IPS-20b (cell line): ENCODE measurements around the gene MBOAT2.
"Not testable (repeated sequence)": the region's sequence is repeated elsewhere in the genome, so short reads cannot be mapped to it uniquely, and the experiment has no call there.

Source experiments
- H3K27ac ChIP-seq: one replicate; pipeline ENCODE4 v1.5.1; 2013; ENCODE audit warnings: low read length
- H3K27me3 ChIP-seq: 2 replicates; pipeline ENCODE4 v1.6.1; 2013; ENCODE audit warnings: mild to moderate bottlenecking, low read length, inconsistent platforms; ENCODE audit not compliant: insufficient read depth
- H3K36me3 ChIP-seq: 2 replicates; pipeline ENCODE4 v1.6.1; 2013; ENCODE audit warnings: low read depth, mild to moderate bottlenecking, inconsistent platforms, low read length, moderate library complexity; ENCODE audit not compliant: insufficient read depth
- H3K4me1 ChIP-seq: 2 replicates; pipeline ENCODE4 v1.6.1; 2013; ENCODE audit warnings: mild to moderate bottlenecking, control low read depth, inconsistent platforms, low read length, moderate library complexity; ENCODE audit not compliant: insufficient read depth
- H3K4me3 ChIP-seq: 2 replicates; pipeline ENCODE4 v1.5.1; 2013; ENCODE audit warnings: mild to moderate bottlenecking, low read length, inconsistent platforms
- H3K9ac ChIP-seq: 2 replicates; pipeline ENCODE4 v1.6.1; 2013; ENCODE audit warnings: low read depth, mild to moderate bottlenecking, inconsistent platforms, low read length, moderate library complexity
- H3K9me3 ChIP-seq: 2 replicates; pipeline ENCODE4 v1.6.1; 2013; ENCODE audit warnings: mild to moderate bottlenecking, low read depth, low read length, inconsistent platforms; ENCODE audit not compliant: insufficient read depth

The MBOAT2 gene

DNA sequence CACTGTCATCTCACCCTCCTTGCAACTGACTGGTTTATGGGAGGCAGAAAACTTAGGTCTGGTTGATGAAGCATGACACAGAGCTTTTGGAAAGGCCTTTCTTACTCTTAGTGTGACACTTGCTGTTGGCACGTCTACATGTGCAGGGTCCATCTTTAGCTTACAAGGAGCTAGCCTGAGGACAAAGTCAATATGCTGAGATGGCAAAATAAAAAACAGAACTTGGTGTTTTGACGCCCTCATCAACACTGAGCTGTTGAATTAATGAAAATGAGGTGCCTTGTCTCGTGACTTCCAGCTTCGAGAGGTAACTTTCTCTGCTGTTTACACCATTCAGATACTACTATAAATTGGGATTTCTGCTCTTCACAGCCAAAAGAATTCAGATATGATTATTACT, 87.5 kb downstream of the MBOAT2 start:
- H3K4me3 ChIP-seq, result no peak overlapping the region
- peaks cover 7% of the 10 kb centered on the region; the same call in 1 of the 2 replicates for H3K4me1 ChIP-seq
- 0 out of 2 replicates have a peak, but pooled peaks cover 3% of the 10 kb centered on the region for H3K36me3 ChIP-seq
- no peak overlapping the region for H3K27ac ChIP-seq
- peaks cover 10% of the 10 kb centered on the region for H3K9me3 ChIP-seq
- H3K9ac ChIP-seq, result no peak overlapping the region
- no peaks in the 10 kb centered on the region for H3K27me3 ChIP-seq

DNA sequence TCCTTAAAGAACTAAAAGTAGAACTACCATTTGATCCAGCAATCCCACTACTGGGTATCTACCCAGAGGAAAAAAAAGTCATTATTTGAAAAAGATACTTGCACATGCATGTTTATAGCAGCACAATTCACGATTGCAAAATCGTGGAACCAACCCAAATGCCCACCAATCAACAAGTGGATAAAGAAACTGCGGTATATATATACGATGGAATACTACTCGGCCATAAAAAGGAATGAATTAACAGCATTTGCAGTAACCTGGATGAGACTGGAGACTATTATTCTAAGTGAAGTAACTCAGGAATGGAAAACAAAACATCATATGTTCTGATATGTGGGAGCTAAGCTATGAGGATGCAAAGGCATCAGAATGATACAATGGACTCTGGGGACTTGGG, 89.7 kb downstream of the MBOAT2 start:
- not testable (repeated sequence) for H3K27me3 ChIP-seq, H3K4me3 ChIP-seq, H3K4me1 ChIP-seq, H3K9ac ChIP-seq, H3K36me3 ChIP-seq, H3K27ac ChIP-seq
- peaks cover 14% of the 10 kb centered on the region for H3K9me3 ChIP-seq

DNA sequence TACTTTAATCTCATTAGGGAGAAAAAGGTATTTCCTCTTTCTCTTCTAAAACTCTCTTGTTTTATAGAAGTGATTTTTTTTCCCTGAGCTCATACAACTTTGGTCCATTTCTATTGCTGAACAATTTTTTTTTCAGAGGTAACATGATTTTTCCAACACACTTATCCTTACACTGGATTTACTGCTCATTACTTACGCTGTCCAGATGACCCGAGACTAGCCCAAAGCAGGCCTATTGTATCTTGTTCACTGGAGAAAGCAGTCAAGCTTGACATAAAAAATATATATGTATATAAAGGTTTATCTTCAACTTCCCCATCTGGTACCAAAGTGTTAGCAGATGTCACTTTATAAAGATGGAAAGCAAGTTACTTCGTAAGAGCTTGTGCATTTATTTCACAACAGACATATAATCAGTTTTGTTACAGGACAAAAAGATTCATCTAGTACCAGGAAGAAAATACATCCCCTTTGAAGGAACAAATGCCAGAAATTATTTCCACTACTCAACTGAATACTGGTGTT, 95.7 kb downstream of the MBOAT2 start:
- Histone ChIP-seq H3K9me3 (peaks cover 20% of the 10 kb centered on the region), H3K27ac (no peak overlapping the region), H3K36me3 (0 out of 2 replicates have a peak, but pooled peaks cover 3% of the 10 kb centered on the region), H3K27me3 (no peaks in the 10 kb centered on the region), H3K4me1 (no peaks in the 10 kb centered on the region), H3K4me3 (no peak overlapping the region), H3K9ac (no peak overlapping the region)

DNA sequence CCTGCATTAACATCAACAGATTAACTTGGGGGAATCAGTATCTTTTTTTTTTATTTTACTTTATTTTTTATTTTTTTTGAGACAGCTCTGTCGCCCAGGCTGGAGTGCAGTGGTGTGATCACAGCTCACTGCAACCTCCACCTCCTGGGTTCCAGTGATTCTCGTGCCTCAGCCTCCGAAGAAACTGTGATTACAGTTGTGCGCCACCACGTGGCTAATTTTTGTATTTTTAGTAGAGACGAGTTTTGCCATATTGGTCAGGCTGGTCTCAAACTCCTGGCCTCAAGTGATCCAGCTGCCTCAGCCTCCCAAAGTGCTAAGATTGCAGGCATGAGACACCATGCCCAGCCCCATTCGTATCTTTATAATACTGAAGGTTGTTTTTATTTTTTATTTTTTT, 99.6 kb downstream of the MBOAT2 start:
- not testable (repeated sequence) for H3K4me3 ChIP-seq, H3K9me3 ChIP-seq, H3K36me3 ChIP-seq, H3K4me1 ChIP-seq, H3K27ac ChIP-seq, H3K27me3 ChIP-seq, H3K9ac ChIP-seq

DNA sequence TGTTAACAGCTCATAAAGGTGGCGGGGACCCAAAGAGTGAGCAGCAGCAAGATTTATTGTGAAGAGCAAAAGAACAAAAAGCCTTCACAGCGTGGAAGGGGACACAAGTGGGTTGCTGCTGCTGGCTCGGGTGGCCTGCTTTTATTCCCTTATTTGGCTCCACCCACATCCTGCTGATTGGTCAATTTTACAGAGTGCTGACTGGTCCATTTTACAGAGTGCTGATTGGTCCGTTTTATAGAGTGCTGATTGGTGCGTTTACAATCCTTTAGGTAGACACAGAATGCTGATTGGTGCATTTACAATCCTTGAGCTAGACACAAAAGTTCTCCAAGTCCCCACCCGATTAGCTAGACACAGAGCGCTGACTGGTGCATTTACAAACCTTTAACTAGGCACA, 100.7 kb downstream of the MBOAT2 start:
- H3K4me1 ChIP-seq, H3K27ac ChIP-seq, H3K9ac ChIP-seq, H3K27me3 ChIP-seq, H3K9me3 ChIP-seq, H3K4me3 ChIP-seq, H3K36me3 ChIP-seq: not testable (repeated sequence)

DNA sequence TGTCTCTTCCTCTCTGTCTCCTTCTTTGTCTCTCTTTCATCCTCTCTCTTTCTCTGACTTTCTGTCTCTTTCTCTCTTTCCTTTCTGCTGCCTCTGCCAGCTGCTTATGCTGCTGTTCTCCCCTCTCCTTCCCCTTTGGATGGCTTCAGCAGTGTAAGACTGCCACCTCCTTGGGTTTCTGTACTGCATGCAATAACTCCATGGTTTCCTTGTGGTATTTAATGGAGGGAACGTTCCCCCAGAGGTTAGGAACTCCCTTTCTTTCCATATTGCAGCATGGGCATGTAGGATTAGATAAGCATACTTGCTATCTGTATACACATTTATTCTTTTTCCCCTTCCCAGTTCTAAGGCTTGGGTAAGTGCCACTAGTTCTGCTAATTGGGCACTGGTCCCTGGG, 106.3 kb downstream of the MBOAT2 start:
- not testable (repeated sequence) for H3K27me3 ChIP-seq, H3K4me3 ChIP-seq, H3K9me3 ChIP-seq, H3K27ac ChIP-seq, H3K9ac ChIP-seq
- Histone ChIP-seq H3K36me3 (peaks cover 10% of the 10 kb centered on the region; the same call in 1 of the 2 replicates), H3K4me1 (peaks cover 14% of the 10 kb centered on the region)

DNA sequence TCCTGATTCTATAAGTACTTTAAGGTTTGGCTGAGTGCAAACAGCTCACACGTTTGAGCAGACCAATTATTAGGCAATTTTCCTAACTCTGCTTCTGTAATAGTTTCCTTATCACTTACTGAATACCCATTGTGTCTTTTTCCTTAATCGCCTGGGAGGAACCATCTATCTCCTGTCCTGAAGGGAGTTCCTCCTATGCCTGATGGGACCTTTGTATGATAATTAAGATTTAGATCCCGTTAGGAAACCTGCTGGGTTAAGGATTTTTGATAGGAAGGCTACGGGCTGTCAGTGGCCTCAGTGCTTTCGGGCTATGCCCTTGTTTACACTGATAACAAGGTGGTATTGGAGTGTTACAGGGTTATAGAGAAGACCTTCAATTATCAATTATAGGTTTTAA, 106.8 kb downstream of the MBOAT2 start:
- H3K9ac ChIP-seq, H3K4me3 ChIP-seq, H3K9me3 ChIP-seq, H3K36me3 ChIP-seq, H3K27me3 ChIP-seq, H3K27ac ChIP-seq: not testable (repeated sequence)
- peaks cover 14% of the 10 kb centered on the region for H3K4me1 ChIP-seq

DNA sequence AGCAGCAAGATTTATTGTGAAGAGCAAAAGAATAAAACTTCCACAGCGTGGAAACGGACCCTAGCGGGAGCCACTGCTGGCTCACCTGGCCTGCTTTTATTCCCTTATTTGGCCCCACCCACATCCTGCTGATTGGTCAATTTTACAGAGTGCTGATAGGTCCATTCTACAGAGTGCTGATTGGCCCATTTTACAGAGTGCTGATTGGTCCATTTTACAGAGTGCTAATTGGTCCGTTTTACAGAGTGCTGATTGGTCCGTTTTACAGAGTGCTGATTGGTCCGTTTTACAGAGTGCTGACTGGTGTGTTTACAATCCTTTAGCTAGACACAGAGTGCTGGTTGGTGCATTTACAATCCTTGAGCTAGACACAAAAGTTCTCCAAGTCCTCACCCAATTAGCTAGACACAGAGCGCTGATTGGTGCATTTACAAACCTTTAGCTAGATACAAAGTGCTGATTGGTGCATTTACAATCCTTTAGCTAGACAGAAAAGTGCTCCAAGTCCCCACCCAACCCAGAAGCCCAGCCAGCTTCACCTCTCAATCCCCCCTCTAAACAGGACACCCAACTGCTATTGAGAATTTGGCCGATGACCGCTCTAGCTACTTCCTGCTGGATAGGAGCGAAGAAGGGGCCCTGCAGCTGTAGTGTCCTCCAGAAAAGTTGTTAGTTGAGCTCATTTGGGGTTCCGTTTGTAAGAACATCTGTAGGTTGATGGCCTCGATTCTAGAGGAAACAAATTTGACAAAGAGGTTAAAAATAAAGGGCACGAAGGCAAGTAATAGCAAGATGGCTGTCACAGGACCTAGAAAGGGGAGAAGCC, 108.2 kb downstream of the MBOAT2 start:
- not testable (repeated sequence) for H3K4me3 ChIP-seq, H3K27me3 ChIP-seq, H3K9me3 ChIP-seq, H3K27ac ChIP-seq, H3K36me3 ChIP-seq, H3K9ac ChIP-seq
- peaks cover 14% of the 10 kb centered on the region for H3K4me1 ChIP-seq

DNA sequence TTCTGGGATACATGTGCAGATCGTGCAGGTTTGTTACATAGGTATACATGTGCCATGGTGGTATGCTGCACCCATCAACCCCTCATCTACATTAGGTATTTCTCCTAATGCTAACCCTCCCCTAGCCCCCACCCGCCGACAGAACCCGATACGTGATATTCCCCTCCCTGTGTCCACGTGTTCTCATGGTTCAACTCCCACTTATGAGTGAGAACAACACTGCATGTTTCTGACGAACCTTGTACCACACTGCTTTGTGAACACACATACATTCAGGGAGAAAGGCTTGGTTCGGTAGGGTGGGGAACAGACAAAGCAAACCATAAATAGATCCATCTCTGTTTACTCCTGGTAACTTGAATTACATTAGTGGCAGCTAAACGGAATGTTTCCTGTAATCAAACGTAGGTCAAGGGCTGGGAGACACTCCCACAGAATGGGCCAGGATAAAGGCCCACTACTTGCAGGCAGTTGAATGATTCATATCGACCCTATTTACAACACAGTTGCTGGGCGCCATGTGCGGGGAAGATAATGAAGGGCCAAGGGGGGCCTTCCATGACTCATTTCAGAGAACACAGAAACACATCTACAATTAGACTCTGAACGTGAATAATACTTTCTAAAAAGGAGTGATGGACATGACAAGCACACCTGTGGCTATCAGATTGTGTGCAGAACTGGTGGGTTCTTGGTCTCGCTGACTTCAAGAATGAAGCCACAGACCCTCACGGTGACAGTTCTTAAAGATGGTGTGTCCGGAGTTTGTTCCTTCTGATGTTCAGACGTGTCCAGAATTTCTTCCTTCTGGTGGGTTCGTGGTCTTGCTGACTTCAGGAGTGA, 109.3 kb downstream of the MBOAT2 start:
- Histone ChIP-seq H3K4me3 (no peak overlapping the region), H3K27ac (no peak overlapping the region), H3K27me3 (no peaks in the 10 kb centered on the region), H3K9ac (no peak overlapping the region), H3K36me3 (peaks cover 9% of the 10 kb centered on the region; the same call in 1 of the 2 replicates), H3K4me1 (peaks cover 14% of the 10 kb centered on the region), H3K9me3 (peaks cover 9% of the 10 kb centered on the region; the same call in 1 of the 2 replicates)

DNA sequence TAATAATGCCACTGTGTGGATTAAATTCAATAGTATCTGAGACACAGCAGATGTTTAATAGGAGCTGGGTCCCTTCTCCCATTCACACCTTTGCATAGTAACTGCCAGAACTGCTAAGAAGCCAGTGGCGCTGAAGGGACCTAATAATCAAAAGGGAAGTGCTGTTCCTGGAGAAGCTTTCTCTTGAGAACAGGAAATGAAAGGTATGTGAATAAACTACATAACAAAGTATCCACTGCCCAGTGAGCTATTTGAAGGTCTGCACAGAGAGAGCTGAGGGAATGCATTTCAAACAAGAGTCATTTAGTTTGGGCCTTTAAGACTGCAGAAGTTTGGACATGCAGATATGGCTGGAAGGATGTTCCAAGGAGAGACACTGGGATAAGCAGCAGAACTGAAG, 110.0 kb downstream of the MBOAT2 start:
- H3K9ac ChIP-seq, result no peak overlapping the region

DNA sequence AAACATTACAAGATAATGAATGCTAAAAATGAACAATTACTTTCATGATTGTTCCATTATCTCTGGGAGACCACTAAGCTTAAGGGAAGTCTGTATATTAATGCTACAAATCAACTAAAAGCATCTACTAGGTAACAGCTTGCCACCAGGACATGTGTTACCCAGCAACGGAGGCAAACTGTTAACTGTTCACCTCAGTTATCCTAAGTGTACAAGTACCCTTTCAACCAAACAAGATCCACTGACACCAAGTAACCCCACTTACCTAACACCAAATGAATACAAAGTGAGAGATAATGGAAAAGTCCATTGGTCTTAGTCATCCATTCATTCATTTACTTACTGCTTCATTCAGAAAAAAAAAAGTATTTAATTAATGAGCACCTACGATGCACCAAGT, 111.4 kb downstream of the MBOAT2 start:
- H3K4me1 ChIP-seq, result peaks cover 14% of the 10 kb centered on the region
- H3K36me3 ChIP-seq, result peaks cover 9% of the 10 kb centered on the region; the same call in 1 of the 2 replicates
- H3K4me3 ChIP-seq, result no peak overlapping the region
- peaks cover 9% of the 10 kb centered on the region; the same call in 1 of the 2 replicates for H3K9me3 ChIP-seq
- no peak overlapping the region for H3K9ac ChIP-seq
- H3K27ac ChIP-seq, result no peak overlapping the region
- H3K27me3 ChIP-seq, result no peaks in the 10 kb centered on the region

More for the DNA sequence above, 110.0 kb downstream of the MBOAT2 start:
- H3K27ac ChIP-seq, result no peak overlapping the region
- H3K4me1 ChIP-seq, result peaks cover 14% of the 10 kb centered on the region
- peaks cover 9% of the 10 kb centered on the region; the same call in 1 of the 2 replicates for H3K36me3 ChIP-seq
- H3K27me3 ChIP-seq, result no peaks in the 10 kb centered on the region
- H3K9me3 ChIP-seq, result peaks cover 9% of the 10 kb centered on the region; the same call in 1 of the 2 replicates
- H3K4me3 ChIP-seq, result no peak overlapping the region
